Lower lobe of right lung (tissue), 2 donors: ENCODE data around the gene SARDH. TPM values are rescaled to one million over a fixed set of nuclear protein-coding genes. Genes with fewer than 3 reads are reported as not detected.
"Not testable (repeated sequence)": the region's sequence is repeated elsewhere in the genome, so short reads cannot be mapped to it uniquely, and the experiment has no call there.

Experiments used
- ATAC-seq, 2 donors: fragments of 200-7000 bp; cut with Tn5 transposase; one replicate each; pipeline ENCODE4 v1.9.1; 2020 to 2022; ENCODE audit warnings: mild to moderate bottlenecking in 2 of 2, moderate library complexity in 2 of 2
- DNase-seq: peaks from one replicate; pipeline ENCODE4 v3.0.0-alpha.2; 2020
- H3K27ac ChIP-seq: fragments of 200-600 bp; one replicate; pipeline ENCODE4 v1.8.0; 2022
- H3K27me3 ChIP-seq: fragments of 200-600 bp; one replicate; pipeline ENCODE4 v1.8.0; 2022; ENCODE audit warnings: low read depth
- H3K36me3 ChIP-seq: fragments of 200-600 bp; one replicate; pipeline ENCODE4 v1.8.0; 2022; ENCODE audit warnings: mild to moderate bottlenecking
- H3K4me1 ChIP-seq: fragments of 200-600 bp; one replicate; pipeline ENCODE4 v1.8.0; 2022
- H3K4me3 ChIP-seq: fragments of 200-600 bp; one replicate; pipeline ENCODE4 v1.8.0; 2022; ENCODE audit warnings: mild to moderate bottlenecking
- H3K9me3 ChIP-seq: fragments of 200-600 bp; one replicate; pipeline ENCODE4 v1.8.0; 2022
- intact Hi-C: fragments of 100-400 bp; cut with DNase I; formaldehyde crosslinking; loops from one replicate; pipeline ENCODE4 v1.11.0; 2022
- total RNA-seq: library from RNA; stranded (reverse); fragmentation: NEBNext Ultra II Directional; extraction: Animal tissue kit (Norgen Biotek cat#: 25700); gene quantifications from one replicate; pipeline ENCODE4 v1.2.1, GENCODE V29; 2021
- TF ChIP-seq, protein P1 (sequence below): fragments of 200-600 bp; IDR thresholded peaks from one replicate; pipeline ENCODE4 v1.8.0; 2022; ENCODE audit warnings: antibody characterized with exemption, mild to moderate bottlenecking
- donor health status: DM: no; HTN: yes; CAD: no; lungs with severe emphysema.

The SARDH gene
- total RNA-seq, 1 donor from 2014 or later = 3.4 TPM

DNA sequence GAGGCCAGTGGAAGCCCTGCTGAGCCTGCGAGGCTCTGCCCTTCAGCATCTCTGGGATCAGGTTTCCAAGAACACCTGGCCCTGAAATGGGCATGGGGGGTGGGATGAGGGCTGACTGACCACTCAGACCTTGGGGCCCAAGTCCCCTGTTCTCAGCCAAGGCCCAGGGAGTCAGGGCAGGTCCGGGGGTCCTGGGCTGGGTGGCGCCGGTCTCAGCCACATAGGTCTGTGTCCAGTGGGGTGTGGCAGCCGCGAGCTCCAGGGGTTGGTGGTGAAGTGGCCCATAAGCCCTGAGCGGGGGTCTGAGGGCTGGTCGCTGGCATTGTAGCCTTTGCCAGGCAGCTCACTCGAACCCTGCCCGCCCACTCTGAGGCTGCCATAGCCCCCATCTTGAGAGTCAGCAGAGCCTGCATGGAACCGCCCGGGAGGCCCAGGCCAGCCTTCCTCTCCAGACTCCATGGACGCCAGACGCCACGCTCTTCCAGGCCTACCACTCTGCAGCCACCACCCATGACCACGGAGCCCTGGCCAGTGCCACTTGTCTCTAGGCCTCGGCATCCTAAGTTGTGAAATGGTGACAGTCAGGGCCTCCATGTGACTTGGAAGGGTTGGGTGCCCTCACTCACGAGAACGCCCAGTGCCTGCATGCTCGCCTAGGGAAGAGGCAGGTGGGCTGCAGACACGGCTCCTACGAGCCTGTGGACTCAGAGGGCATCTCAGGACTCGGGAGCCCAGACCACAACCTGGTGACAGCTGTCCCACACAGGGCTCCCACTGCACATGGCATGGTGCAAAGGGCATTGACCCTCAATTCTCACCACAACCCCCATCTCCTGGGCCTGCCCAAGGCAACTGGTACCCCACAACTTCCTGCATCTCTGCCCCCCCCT, 108.7 kb downstream of the SARDH start:
- intact Hi-C loops = no loop called here
- H3K36me3 ChIP-seq = no peaks in the 10 kb centered on the region
- ATAC-seq (no peak), DNase-seq (no peak)
- H3K27ac ChIP-seq = no peak overlapping the region
- H3K9me3 ChIP-seq = no peaks in the 10 kb centered on the region
- TF ChIP-seq, protein P1, sequence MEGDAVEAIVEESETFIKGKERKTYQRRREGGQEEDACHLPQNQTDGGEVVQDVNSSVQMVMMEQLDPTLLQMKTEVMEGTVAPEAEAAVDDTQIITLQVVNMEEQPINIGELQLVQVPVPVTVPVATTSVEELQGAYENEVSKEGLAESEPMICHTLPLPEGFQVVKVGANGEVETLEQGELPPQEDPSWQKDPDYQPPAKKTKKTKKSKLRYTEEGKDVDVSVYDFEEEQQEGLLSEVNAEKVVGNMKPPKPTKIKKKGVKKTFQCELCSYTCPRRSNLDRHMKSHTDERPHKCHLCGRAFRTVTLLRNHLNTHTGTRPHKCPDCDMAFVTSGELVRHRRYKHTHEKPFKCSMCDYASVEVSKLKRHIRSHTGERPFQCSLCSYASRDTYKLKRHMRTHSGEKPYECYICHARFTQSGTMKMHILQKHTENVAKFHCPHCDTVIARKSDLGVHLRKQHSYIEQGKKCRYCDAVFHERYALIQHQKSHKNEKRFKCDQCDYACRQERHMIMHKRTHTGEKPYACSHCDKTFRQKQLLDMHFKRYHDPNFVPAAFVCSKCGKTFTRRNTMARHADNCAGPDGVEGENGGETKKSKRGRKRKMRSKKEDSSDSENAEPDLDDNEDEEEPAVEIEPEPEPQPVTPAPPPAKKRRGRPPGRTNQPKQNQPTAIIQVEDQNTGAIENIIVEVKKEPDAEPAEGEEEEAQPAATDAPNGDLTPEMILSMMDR = no peak
- no peaks in the 10 kb centered on the region for H3K4me1 ChIP-seq
- H3K27me3 ChIP-seq = no peaks in the 10 kb centered on the region
- no peak overlapping the region for H3K4me3 ChIP-seq

GRCh38 chr9:133628766-133629165, 109.4 kb downstream of the SARDH start:
- Histone ChIP-seq H3K4me1 (no peaks in the 10 kb centered on the region), H3K27ac (no peak overlapping the region), H3K4me3 (no peak overlapping the region), H3K27me3 (no peaks in the 10 kb centered on the region), H3K9me3 (no peaks in the 10 kb centered on the region), H3K36me3 (no peaks in the 10 kb centered on the region)
- TF ChIP-seq, protein P1 = no peak
- no peak for DNase-seq
- intact Hi-C loops = no loop called here
- ATAC-seq = no peak

- Histone ChIP-seq H3K9me3 (no peaks in the 10 kb centered on the region), H3K4me1 (no peaks in the 10 kb centered on the region), H3K4me3 (no peak overlapping the region), H3K27me3 (peaks cover 9% of the 10 kb centered on the region), H3K27ac (no peak overlapping the region), H3K36me3 (no peaks in the 10 kb centered on the region)
- intact Hi-C loops = no loop called here
- no peak for ATAC-seq
- DNase-seq = no peak
- TF ChIP-seq, protein P1 = no peak
These were observed 110.8 kb downstream of the SARDH start for GRCh38 chr9:133627341-133627740.

DNA sequence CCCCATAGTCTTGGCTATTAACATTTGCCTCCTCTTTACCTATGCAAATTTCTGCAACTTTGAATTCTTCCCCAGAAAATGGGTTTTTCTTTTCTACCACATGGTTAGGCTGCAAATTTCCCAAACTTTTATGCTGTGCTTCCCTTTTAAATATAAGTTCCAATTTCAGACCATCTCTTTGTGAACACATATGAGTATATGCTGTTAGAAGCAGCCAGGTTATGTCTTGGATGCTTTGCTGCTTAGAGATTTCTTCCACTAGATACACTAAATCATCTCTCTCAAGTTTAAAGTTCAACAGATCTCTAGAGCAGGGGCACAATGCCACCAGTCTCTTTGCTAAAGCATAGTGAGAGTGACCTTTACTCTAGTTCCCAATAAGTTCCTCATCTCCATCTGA, 112.1 kb downstream of the SARDH start:
- ATAC-seq, H3K9me3 ChIP-seq, H3K4me1 ChIP-seq, DNase-seq, H3K36me3 ChIP-seq, H3K4me3 ChIP-seq, H3K27ac ChIP-seq, intact Hi-C loops: not testable (repeated sequence)
- peaks cover 10% of the 10 kb centered on the region for H3K27me3 ChIP-seq

DNA sequence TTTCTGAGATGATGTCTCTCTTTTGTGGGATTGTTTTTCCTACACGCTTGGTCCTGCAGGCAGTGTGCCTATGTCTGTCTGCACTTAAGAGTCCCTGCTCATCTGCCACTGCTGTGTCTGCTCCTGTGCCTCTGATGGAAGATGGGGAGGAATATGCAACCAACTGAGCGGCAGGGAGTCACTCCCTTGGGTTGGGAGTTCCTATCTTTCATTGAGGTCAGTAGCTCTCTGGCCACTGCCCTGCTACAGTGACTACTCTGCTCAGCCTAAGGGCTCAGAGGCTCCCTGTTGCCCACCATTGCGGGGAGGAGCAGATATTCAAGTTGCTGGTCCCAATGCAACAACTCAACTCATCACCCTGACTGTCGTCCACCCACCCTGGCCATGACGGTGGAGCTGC, 115.6 kb downstream of the SARDH start:
- ATAC-seq (no peak), DNase-seq (no peak)
- Histone ChIP-seq H3K36me3 (no peaks in the 10 kb centered on the region), H3K27ac (no peak overlapping the region), H3K27me3 (peaks cover 15% of the 10 kb centered on the region), H3K9me3 (no peaks in the 10 kb centered on the region), H3K4me1 (peaks cover 7% of the 10 kb centered on the region), H3K4me3 (no peak overlapping the region)
- intact Hi-C loops = no loop called here
- TF ChIP-seq, protein P1 = no peak

- Histone ChIP-seq H3K36me3 (no peaks in the 10 kb centered on the region), H3K27me3 (peaks cover 15% of the 10 kb centered on the region), H3K4me3 (no peak overlapping the region), H3K27ac (no peak overlapping the region), H3K4me1 (peaks cover 7% of the 10 kb centered on the region), H3K9me3 (no peaks in the 10 kb centered on the region)
- no peak for DNase-seq
- ATAC-seq = no peak
- intact Hi-C loops = no loop called here
- TF ChIP-seq, protein P1 = no peak
These were observed 116.4 kb downstream of the SARDH start for GRCh38 chr9:133621725-133622267.
